CD4-positive, alpha-beta T cell (primary cell): ENCODE results near the gene HBEGF. TPM values are rescaled to one million over a fixed set of nuclear protein-coding genes. Genes with fewer than 3 reads are reported as not detected.

Experiments
- ATAC-seq: fragments of 200-7000 bp; cut with Tn5 transposase; one replicate; pipeline ENCODE4 v1.10.0; 2022; ENCODE audit warnings: mild to moderate bottlenecking; ENCODE audit not compliant: poor library complexity
- CTCF ChIA-PET: fragments of 350-600 bp; sonication (Branson Sonifier 250); formaldehyde crosslinking; loops from one replicate; lab custom pipeline; 2021; ENCODE audit warnings: antibody characterized with exemption, inconsistent platforms; lab: Charles Lee
- POLR2A ChIA-PET: fragments of 350-600 bp; sonication (Branson Sonifier 250); formaldehyde crosslinking; loops from one replicate; lab custom pipeline; 2021; ENCODE audit warnings: antibody characterized with exemption, inconsistent platforms; lab: Charles Lee
- DNase-seq, 14 experiments: peaks; one replicate each; pipeline ENCODE4 v3.0.0-alpha.2; 2013 to 2020; ENCODE audit warnings: mixed read lengths in 2 of 14
- H3K27ac ChIP-seq, 2 donors: one replicate each; pipeline versions ENCODE4 v1.5.1 to v1.7.0; 2013; ENCODE audit warnings: low read length in 2 of 2, low read depth in 1 of 2, mild to moderate bottlenecking in 1 of 2
- H3K27me3 ChIP-seq, 2 experiments: 1 replicate in 1 of 2; 2 replicates in 1 of 2; pipeline versions ENCODE4 v1.6.1 to v1.7.0; 2013; ENCODE audit warnings: low read length in 2 of 2, control low read depth in 1 of 2, mild to moderate bottlenecking in 1 of 2, moderate library complexity in 1 of 2; ENCODE audit not compliant: insufficient read depth in 2 of 2, control insufficient read depth in 1 of 2
- H3K36me3 ChIP-seq: one replicate; pipeline ENCODE4 v1.6.1; 2013; ENCODE audit warnings: low read length, control low read depth; ENCODE audit not compliant: insufficient read depth
- H3K4me1 ChIP-seq: one replicate; pipeline ENCODE4 v1.6.1; 2013; ENCODE audit warnings: low read length, control low read depth; ENCODE audit not compliant: insufficient read depth
- H3K4me3 ChIP-seq: one replicate; pipeline ENCODE4 v1.5.1; 2013; ENCODE audit warnings: mild to moderate bottlenecking, low read length, moderate library complexity
- H3K9me3 ChIP-seq, 2 experiments: 1 replicate in 1 of 2; 2 replicates in 1 of 2; pipeline versions ENCODE4 v1.6.1 to v1.7.0; 2013; ENCODE audit warnings: low read length in 2 of 2, mild to moderate bottlenecking in 2 of 2, control low read depth in 1 of 2, moderate library complexity in 1 of 2; ENCODE audit not compliant: control insufficient read depth in 1 of 2, insufficient read depth in 1 of 2
- H3K27ac Mint-ChIP-seq: one replicate; pipeline ENCODE4 v1.8.0; 2020; ENCODE audit warnings: mixed read lengths
- H3K27me3 Mint-ChIP-seq: one replicate; pipeline ENCODE4 v1.8.0; 2021; ENCODE audit warnings: mixed read lengths
- H3K36me3 Mint-ChIP-seq: one replicate; pipeline ENCODE4 v1.8.0; 2021; ENCODE audit warnings: low read depth, mixed read lengths
- H3K4me1 Mint-ChIP-seq: one replicate; pipeline ENCODE4 v1.8.0; 2021; ENCODE audit warnings: low read depth, mixed read lengths
- H3K4me3 Mint-ChIP-seq: one replicate; pipeline ENCODE4 v1.8.0; 2020; ENCODE audit warnings: mild to moderate bottlenecking, mixed read lengths
- H3K9me3 Mint-ChIP-seq: one replicate; pipeline ENCODE4 v1.8.0; 2020; ENCODE audit warnings: mixed read lengths
- intact Hi-C, 2 experiments: fragments of 100-400 bp; cut with DNase I in 1 of 2; cut with micrococcal nuclease in 1 of 2; formaldehyde crosslinking; loops; one replicate each; pipeline versions ENCODE4 v1.15.1 to v1.9.0; 2023 to 2025; cut with DNase I, micrococcal nuclease
- total RNA-seq, 174 experiments: library from RNA in 2 of 174; stranded (reverse) in 2 of 174; gene quantifications; one replicate each; pipeline ENCODE4 v1.2.3 and lab custom pipeline; 2021 to 2026
- TF ChIP-seq, protein P1 (sequence below): fragments of 200-600 bp; IDR thresholded peaks from one replicate; pipeline ENCODE4 v1.8.0; 2022; ENCODE audit warnings: antibody characterized with exemption, mild to moderate bottlenecking

The HBEGF gene
- total RNA-seq, 2 experiments from 2014 or later, result 3.6 to 4.2 TPM

GRCh38 chr5:140338336-140338735, 8.1 kb downstream of the HBEGF start:
- intact Hi-C loops, result no loop called here
- TF ChIP-seq, protein P1, sequence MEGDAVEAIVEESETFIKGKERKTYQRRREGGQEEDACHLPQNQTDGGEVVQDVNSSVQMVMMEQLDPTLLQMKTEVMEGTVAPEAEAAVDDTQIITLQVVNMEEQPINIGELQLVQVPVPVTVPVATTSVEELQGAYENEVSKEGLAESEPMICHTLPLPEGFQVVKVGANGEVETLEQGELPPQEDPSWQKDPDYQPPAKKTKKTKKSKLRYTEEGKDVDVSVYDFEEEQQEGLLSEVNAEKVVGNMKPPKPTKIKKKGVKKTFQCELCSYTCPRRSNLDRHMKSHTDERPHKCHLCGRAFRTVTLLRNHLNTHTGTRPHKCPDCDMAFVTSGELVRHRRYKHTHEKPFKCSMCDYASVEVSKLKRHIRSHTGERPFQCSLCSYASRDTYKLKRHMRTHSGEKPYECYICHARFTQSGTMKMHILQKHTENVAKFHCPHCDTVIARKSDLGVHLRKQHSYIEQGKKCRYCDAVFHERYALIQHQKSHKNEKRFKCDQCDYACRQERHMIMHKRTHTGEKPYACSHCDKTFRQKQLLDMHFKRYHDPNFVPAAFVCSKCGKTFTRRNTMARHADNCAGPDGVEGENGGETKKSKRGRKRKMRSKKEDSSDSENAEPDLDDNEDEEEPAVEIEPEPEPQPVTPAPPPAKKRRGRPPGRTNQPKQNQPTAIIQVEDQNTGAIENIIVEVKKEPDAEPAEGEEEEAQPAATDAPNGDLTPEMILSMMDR, result no peak
- Mint-ChIP-seq H3K4me3 (no peak overlapping the region), H3K36me3 (peaks cover 21% of the 10 kb centered on the region), H3K27ac (no peak overlapping the region), H3K27me3 (no peaks in the 10 kb centered on the region), H3K9me3 (no peaks in the 10 kb centered on the region), H3K4me1 (peaks cover 28% of the 10 kb centered on the region)
- ChIA-PET POLR2A (no interaction called here), CTCF (no interaction called here)
- Histone ChIP-seq H3K27ac (no peak overlapping the region), H3K4me3 (no peak overlapping the region), H3K4me1 (peaks cover 24% of the 10 kb centered on the region), H3K27me3 (no peaks in the 10 kb centered on the region), H3K36me3 (no peaks in the 10 kb centered on the region), H3K9me3 (no peaks in the 10 kb centered on the region)
- DNase-seq (no peak), ATAC-seq (no peak)

DNA sequence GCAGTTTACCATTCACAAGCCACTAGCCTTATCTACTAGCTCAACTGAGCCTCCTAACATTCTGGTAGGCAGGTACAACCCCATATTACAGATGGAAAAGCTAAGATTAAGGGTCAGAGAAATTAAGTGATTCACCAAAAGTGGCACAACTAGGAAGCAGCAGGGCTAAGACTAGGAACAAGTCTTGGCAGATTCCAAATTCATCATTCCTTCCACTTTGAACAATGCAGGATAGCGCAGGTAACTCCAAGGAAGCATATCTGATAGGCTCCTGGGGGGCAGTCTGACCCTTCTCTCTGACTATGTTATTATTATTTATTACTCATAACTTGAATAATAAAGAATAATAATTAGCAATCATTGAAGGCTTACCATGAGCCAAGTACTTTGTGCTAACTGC, 8.5 kb downstream of the HBEGF start:
- Histone ChIP-seq H3K4me1 (peaks cover 20% of the 10 kb centered on the region), H3K36me3 (no peaks in the 10 kb centered on the region), H3K4me3 (no peak overlapping the region), H3K27ac (no peak overlapping the region), H3K27me3 (no peaks in the 10 kb centered on the region), H3K9me3 (no peaks in the 10 kb centered on the region)
- intact Hi-C loops, result no loop called here
- TF ChIP-seq, protein P1, result no peak
- no peaks in the 10 kb centered on the region for H3K9me3 Mint-ChIP-seq
- ChIA-PET CTCF (no interaction called here), POLR2A (no interaction called here)
- H3K36me3 Mint-ChIP-seq, result peaks cover 26% of the 10 kb centered on the region
- H3K4me3 Mint-ChIP-seq, result no peak overlapping the region
- no peaks in the 10 kb centered on the region for H3K27me3 Mint-ChIP-seq
- no peak overlapping the region for H3K27ac Mint-ChIP-seq
- ATAC-seq (no peak), DNase-seq (no peak)
- peaks cover 23% of the 10 kb centered on the region for H3K4me1 Mint-ChIP-seq

DNA sequence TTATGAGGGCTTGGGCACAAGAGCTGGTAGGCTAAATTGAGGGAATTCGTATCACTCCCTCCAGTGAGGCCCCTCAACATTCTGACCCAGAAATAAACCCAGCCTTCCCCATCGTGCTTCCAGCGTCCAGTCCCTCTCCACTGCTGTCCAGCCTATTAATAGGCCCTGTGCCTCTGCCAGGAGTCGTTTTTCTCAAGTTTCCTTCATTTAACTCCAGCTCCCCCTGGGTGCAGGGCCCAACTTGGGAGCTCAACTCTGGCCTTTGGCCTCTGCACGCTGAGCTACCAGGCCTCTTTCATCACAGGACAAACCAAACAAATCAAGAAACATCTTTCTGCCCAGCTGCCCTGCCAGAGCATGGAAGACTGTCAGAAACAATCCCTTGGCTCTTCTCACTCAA, 10.0 kb downstream of the HBEGF start:
- Mint-ChIP-seq H3K36me3 (peaks cover 30% of the 10 kb centered on the region), H3K27me3 (no peaks in the 10 kb centered on the region), H3K4me3 (no peak overlapping the region), H3K9me3 (no peaks in the 10 kb centered on the region), H3K4me1 (peaks cover 9% of the 10 kb centered on the region), H3K27ac (no peak overlapping the region)
- ChIA-PET CTCF (interaction anchor here (1.8 kb wide), 1 partner anchor 15 kb away, joined by 5 read pairs; no protein-coding TSS in a partner anchor), POLR2A (no interaction called here)
- Histone ChIP-seq H3K4me1 (peaks cover 5% of the 10 kb centered on the region), H3K27ac (no peak overlapping the region), H3K9me3 (no peaks in the 10 kb centered on the region), H3K36me3 (no peaks in the 10 kb centered on the region), H3K27me3 (no peaks in the 10 kb centered on the region), H3K4me3 (no peak overlapping the region)
- TF ChIP-seq, protein P1, result no peak
- intact Hi-C loops, result no loop called here
- DNase-seq, result no peak
- no peak for ATAC-seq
